H1 (cell line): ENCODE measurements around the gene WDR5. TPM values are rescaled to one million over a fixed set of nuclear protein-coding genes. Genes with fewer than 3 reads are reported as not detected.

ENCODE experiments used
- CTCF ChIA-PET: fragments of 300-600 bp; sonication (Branson Sonifier 250); formaldehyde crosslinking; loops from one replicate; lab custom pipeline; 2021; ENCODE audit not compliant: partially characterized antibody; lab: Charles Lee
- POLR2A ChIA-PET: fragments of 300-600 bp; sonication (Branson Sonifier 250); formaldehyde crosslinking; loops from one replicate; lab custom pipeline; 2021; ENCODE audit warnings: inconsistent platforms; ENCODE audit not compliant: partially characterized antibody; lab: Charles Lee
- DNase-seq, 2 experiments: peaks; one replicate each; pipeline versions ENCODE4 v3.0.0 to v3.0.0-alpha.2; 2010 to 2022; ENCODE audit warnings: low spot score in 2 of 2, low read depth in 1 of 2, mixed read lengths in 1 of 2
- FAIRE-seq: peaks from 2 replicates; lab custom pipeline; 2011; peaks lifted over from hg19 to GRCh38; lab: Jason Lieb, UNC
- H2AFZ ChIP-seq: 2 replicates; pipeline ENCODE4 v1.8.1; 2012; ENCODE audit warnings: low read length, inconsistent platforms
- H2AK5ac ChIP-seq: 2 replicates; pipeline ENCODE4 v1.6.1; 2013; ENCODE audit warnings: low read depth, low read length
- H2BK120ac ChIP-seq: replicated peaks from 2 replicates; pipeline ENCODE3; 2013; ENCODE audit warnings: low read depth, low read length, inconsistent platforms
- H2BK12ac ChIP-seq: 2 replicates; pipeline ENCODE4 v1.6.1; 2013; ENCODE audit warnings: low read depth, low read length
- H2BK15ac ChIP-seq: 2 replicates; pipeline ENCODE4 v1.6.1; 2013; ENCODE audit warnings: low read length
- H2BK20ac ChIP-seq: 2 replicates; pipeline ENCODE4 v1.6.1; 2013; ENCODE audit warnings: low read length
- H2BK5ac ChIP-seq: 2 replicates; pipeline ENCODE4 v1.6.1; 2013; ENCODE audit warnings: low read depth, low read length
- H3K14ac ChIP-seq: 2 replicates; pipeline ENCODE4 v1.6.1; 2013; ENCODE audit warnings: inconsistent platforms; ENCODE audit not compliant: insufficient read length
- H3K18ac ChIP-seq: 2 replicates; pipeline ENCODE4 v1.6.1; 2013; ENCODE audit warnings: low read length; ENCODE audit errors: extremely low read depth
- H3K23ac ChIP-seq: 2 replicates; pipeline ENCODE4 v1.6.1; 2013; ENCODE audit warnings: inconsistent platforms; ENCODE audit not compliant: insufficient read length
- H3K23me2 ChIP-seq: 2 replicates; pipeline ENCODE4 v1.6.1; 2013; ENCODE audit warnings: low read depth, low read length
- H3K27ac ChIP-seq: 2 replicates; pipeline ENCODE4 v1.6.1; 2011; ENCODE audit warnings: low read depth, low read length, inconsistent platforms
- H3K27me3 ChIP-seq, 4 experiments: replicated peaks in 1 of 4; 1 replicate in 1 of 4; 2 replicates in 3 of 4; pipeline versions ENCODE4 v1.6.1 to v1.8.1; 2011 to 2013; ENCODE audit warnings: low read length in 3 of 4, mild to moderate bottlenecking in 3 of 4, inconsistent platforms in 2 of 4, mixed read lengths in 2 of 4, moderate library complexity in 1 of 4; ENCODE audit not compliant: control insufficient read depth in 3 of 4, insufficient read depth in 3 of 4; ENCODE audit errors: extremely low read depth in 1 of 4
- H3K36me3 ChIP-seq, 4 experiments: 2 replicates each; pipeline versions ENCODE4 v1.6.1 to v1.8.1; 2011 to 2013; ENCODE audit warnings: mild to moderate bottlenecking in 4 of 4, low read length in 3 of 4, moderate library complexity in 2 of 4, control low read depth in 1 of 4, inconsistent platforms in 1 of 4; ENCODE audit not compliant: insufficient read depth in 4 of 4, control insufficient read depth in 2 of 4
- H3K4ac ChIP-seq: replicated peaks from 2 replicates; pipeline ENCODE3; 2013; ENCODE audit warnings: low read length, low read depth, mixed read lengths, inconsistent platforms; ENCODE audit not compliant: insufficient read length
- H3K4me1 ChIP-seq, 4 experiments: replicated peaks in 1 of 4; 1 replicate in 1 of 4; 2 replicates in 3 of 4; pipeline versions ENCODE4 v1.6.1 to v1.8.1; 2011 to 2013; ENCODE audit warnings: low read length in 3 of 4, inconsistent platforms in 2 of 4, mixed read lengths in 1 of 4; ENCODE audit not compliant: insufficient read depth in 4 of 4, control insufficient read depth in 3 of 4
- H3K4me2 ChIP-seq, 2 experiments: 2 replicates each; pipeline versions ENCODE4 v1.6.1 to v1.8.1; 2011 to 2013; ENCODE audit warnings: low read depth in 2 of 2, low read length in 2 of 2, control low read depth in 1 of 2, inconsistent platforms in 1 of 2, mild to moderate bottlenecking in 1 of 2; ENCODE audit not compliant: insufficient read depth in 1 of 2
- H3K4me3 ChIP-seq, 4 experiments: fragments of 200-600, 300-600 bp in 1 of 4; sonication (generic), shearing (Covaris generic), sonication (Bioruptor Twin) in 1 of 4; 2 replicates each; pipeline versions ENCODE4 v1.5.1 to v1.8.1; 2011 to 2016; ENCODE audit warnings: low read length in 4 of 4, low read depth in 3 of 4, control low read depth in 2 of 4, inconsistent platforms in 2 of 4, mild to moderate bottlenecking in 2 of 4, mixed read lengths in 1 of 4, moderate library complexity in 1 of 4; ENCODE audit not compliant: insufficient read depth in 2 of 4; ENCODE audit errors: extremely low read depth in 1 of 4
- H3K56ac ChIP-seq: replicated peaks from 2 replicates; pipeline ENCODE3; 2013; ENCODE audit warnings: low read depth, mild to moderate bottlenecking, mixed read lengths, low read length, inconsistent platforms; ENCODE audit not compliant: insufficient read length
- H3K79me1 ChIP-seq: 2 replicates; pipeline ENCODE4 v1.6.1; 2013; ENCODE audit warnings: low read depth, low read length, control low read depth
- H3K79me2 ChIP-seq, 2 experiments: 2 replicates each; pipeline versions ENCODE4 v1.6.1 to v1.8.1; 2012 to 2013; ENCODE audit warnings: low read length in 2 of 2, mild to moderate bottlenecking in 2 of 2, inconsistent platforms in 1 of 2; ENCODE audit not compliant: insufficient read depth in 2 of 2, control insufficient read depth in 1 of 2
- H3K9ac ChIP-seq, 4 experiments: replicated peaks in 1 of 4; 1 replicate in 1 of 4; 2 replicates in 3 of 4; pipeline versions ENCODE4 v1.6.1 to v1.8.1; 2011 to 2013; ENCODE audit warnings: low read depth in 3 of 4, low read length in 3 of 4, control low read depth in 2 of 4, mild to moderate bottlenecking in 2 of 4, moderate library complexity in 2 of 4, inconsistent platforms in 1 of 4; ENCODE audit errors: extremely low read depth in 1 of 4
- H3K9me3 ChIP-seq, 2 experiments: 2 replicates each; pipeline versions ENCODE4 v1.6.1 to v1.8.1; 2012 to 2013; ENCODE audit warnings: mild to moderate bottlenecking in 2 of 2, moderate library complexity in 2 of 2, control low read depth in 1 of 2, inconsistent platforms in 1 of 2, low read depth in 1 of 2, low read length in 1 of 2, mixed read lengths in 1 of 2; ENCODE audit not compliant: insufficient read depth in 2 of 2
- H4K20me1 ChIP-seq, 2 experiments: replicated peaks in 1 of 2; 2 replicates each; pipeline versions ENCODE3 to v1.8.1; 2011 to 2013; ENCODE audit warnings: inconsistent platforms in 2 of 2, low read length in 2 of 2, mild to moderate bottlenecking in 1 of 2; ENCODE audit not compliant: insufficient read depth in 2 of 2, control insufficient read depth in 1 of 2
- H4K5ac ChIP-seq: 2 replicates; pipeline ENCODE4 v1.6.1; 2013; ENCODE audit warnings: low read length, low read depth, mixed read lengths, inconsistent platforms; ENCODE audit not compliant: insufficient read length
- H4K8ac ChIP-seq: 2 replicates; pipeline ENCODE4 v1.8.0; 2013; ENCODE audit warnings: mild to moderate bottlenecking, moderate library complexity, low read length, inconsistent platforms; ENCODE audit not compliant: insufficient read depth; ENCODE audit errors: extremely low read depth
- H4K91ac ChIP-seq: replicated peaks from 2 replicates; pipeline ENCODE3; 2013; ENCODE audit warnings: low read length, mixed read lengths, inconsistent platforms; ENCODE audit not compliant: insufficient read length
- GTF2F1 ChIP-seq: IDR thresholded peaks from 2 replicates; pipeline ENCODE4 v1.6.1; 2012; ENCODE audit warnings: low read depth, low read length, improper control_type of control experiment, borderline replicate concordance
- JUN ChIP-seq: IDR thresholded peaks from 2 replicates; pipeline ENCODE4 v1.6.1; 2011; ENCODE audit warnings: low read depth, mild to moderate bottlenecking, improper control_type of control experiment, low read length
- SIRT6 ChIP-seq: IDR thresholded peaks from one replicate; pipeline ENCODE4 v1.7.1; 2012; ENCODE audit warnings: low read length, inconsistent platforms
- TBP ChIP-seq: IDR thresholded peaks from 2 replicates; pipeline ENCODE4 v1.6.1; 2011; ENCODE audit warnings: low read depth, low read length, improper control_type of control experiment
- WGBS, 2 experiments: shearing (Covaris generic) in 1 of 2; methylation state at CpG; one replicate each; pipeline versions ENCODE4 v1.1.6 to v1.1.7; 2013 to 2015; ENCODE audit warnings: low lambda C conversion rate in 2 of 2, mixed read lengths in 2 of 2, inconsistent platforms in 1 of 2, low coverage in 1 of 2, missing lambda C conversion rate in 1 of 2; ENCODE audit not compliant: insufficient replicate concordance in 2 of 2, insufficient coverage in 1 of 2, insufficient read length in 1 of 2; ENCODE audit errors: extremely low coverage in 1 of 2, missing lambda C conversion rate in 1 of 2; 5-methylcytosine and 5-hydroxymethylcytosine counted together
- polyA plus RNA-seq, 7 experiments: library from polyadenylated mRNA; depleted of rRNA in 3 of 7; stranded (reverse) in 5 of 7; unstranded in 2 of 7; fragments of >200 nt in 5 of 7; fragments of 200-250 nt in 2 of 7; gene quantifications; 1 replicate in 5 of 7; 2 replicates in 1 of 7; 4 replicates in 1 of 7; pipeline versions ENCODE4 v1.2.1 to v1.2.3, GENCODE V29; 2011 to 2013; ENCODE audit warnings: missing spikeins in 2 of 7, mixed read lengths in 2 of 7
- total RNA-seq: library from RNA; stranded (reverse); fragmentation: NEBNext Ultra II Directional; extraction: Animal tissue kit (Norgen Biotek cat#: 25700); gene quantifications from 2 replicates; pipeline ENCODE4 v1.2.1, GENCODE V29; 2021
- TF ChIP-seq, protein P1 (sequence below), 3 experiments: IDR thresholded peaks; 1 replicate in 2 of 3; 2 replicates in 1 of 3; pipeline versions ENCODE4 v1.5.1 to v1.6.1; 2011; ENCODE audit warnings: low read length in 3 of 3, mild to moderate bottlenecking in 3 of 3, inconsistent platforms in 2 of 3, low read depth in 1 of 3, moderate library complexity in 1 of 3; ENCODE audit not compliant: insufficient read depth in 1 of 3; ENCODE audit errors: control extremely low read depth in 1 of 3

WDR5 gene
- total and polyA plus RNA-seq, 2 of the 8 experiments (the other 6 are each of a cell fraction or from before 2014, with no cell fraction given), result 38.4 to 68.1 TPM

DNA sequence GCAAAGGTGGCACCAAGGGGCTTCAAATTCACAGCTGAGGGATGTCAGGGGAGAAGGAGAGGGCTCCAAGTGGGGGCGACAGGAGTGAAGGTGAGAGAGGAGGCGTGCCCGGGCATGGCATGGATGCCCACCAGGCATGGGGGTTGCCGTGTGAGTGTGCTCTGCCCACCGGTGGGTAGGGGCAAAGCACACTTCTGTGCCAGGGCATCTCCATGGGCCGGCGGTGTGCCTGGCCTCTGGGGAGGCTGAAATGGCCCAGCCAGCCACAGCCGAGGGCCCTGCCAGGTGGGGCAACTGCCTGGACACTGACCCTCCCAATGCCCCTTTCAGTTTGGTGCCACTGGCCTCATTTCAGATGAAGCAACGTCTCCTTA, 42.5 kb downstream of the WDR5 start:
- Histone ChIP-seq H2BK120ac (no peak overlapping the region), H3K23ac (no peak overlapping the region), H3K4me3 (no peak overlapping the region), H3K4me1 (peaks cover 0 to 20% (median 12%) of the 10 kb centered on the region in 4 experiments; a peak in 6 of 7 replicates), H3K4me2 (no peak overlapping the region), H3K79me2 (no peaks in the 10 kb centered on the region), H3K18ac (no peak overlapping the region), H3K27me3 (no peaks in the 10 kb centered on the region), H4K20me1 (peaks cover 0 to 7% of the 10 kb centered on the region in 2 experiments), H3K4ac (no peak overlapping the region), H3K56ac (no peak overlapping the region), H2BK5ac (no peak overlapping the region), H3K27ac (no peak overlapping the region), H2AK5ac (no peak overlapping the region), H2AFZ (no peak overlapping the region), H3K36me3 (no peaks in the 10 kb centered on the region; a peak in 2 of 8 replicates), H2BK15ac (no peak overlapping the region), H3K79me1 (0 out of 2 replicates have a peak, but pooled peaks cover 2% of the 10 kb centered on the region), H2BK12ac (no peak overlapping the region), H4K8ac (no peak overlapping the region; the same call in 1 of the 2 replicates), H4K5ac (no peak overlapping the region), H3K23me2 (peaks cover 7% of the 10 kb centered on the region; the same call in 1 of the 2 replicates), H3K9me3 (no peaks in the 10 kb centered on the region), H4K91ac (no peak overlapping the region), H3K9ac (no peak overlapping the region), H2BK20ac (no peak overlapping the region), H3K14ac (no peak overlapping the region)
- no peak for DNase-seq
- ChIA-PET POLR2A (no interaction called here), CTCF (interaction anchor here (1.0 to 1.3 kb wide), 3 partner anchors 19 to 271 kb away, joined by 3 read pairs; no protein-coding TSS in a partner anchor)
- no peak for TF ChIP-seq SIRT6
- TF ChIP-seq, protein P1, sequence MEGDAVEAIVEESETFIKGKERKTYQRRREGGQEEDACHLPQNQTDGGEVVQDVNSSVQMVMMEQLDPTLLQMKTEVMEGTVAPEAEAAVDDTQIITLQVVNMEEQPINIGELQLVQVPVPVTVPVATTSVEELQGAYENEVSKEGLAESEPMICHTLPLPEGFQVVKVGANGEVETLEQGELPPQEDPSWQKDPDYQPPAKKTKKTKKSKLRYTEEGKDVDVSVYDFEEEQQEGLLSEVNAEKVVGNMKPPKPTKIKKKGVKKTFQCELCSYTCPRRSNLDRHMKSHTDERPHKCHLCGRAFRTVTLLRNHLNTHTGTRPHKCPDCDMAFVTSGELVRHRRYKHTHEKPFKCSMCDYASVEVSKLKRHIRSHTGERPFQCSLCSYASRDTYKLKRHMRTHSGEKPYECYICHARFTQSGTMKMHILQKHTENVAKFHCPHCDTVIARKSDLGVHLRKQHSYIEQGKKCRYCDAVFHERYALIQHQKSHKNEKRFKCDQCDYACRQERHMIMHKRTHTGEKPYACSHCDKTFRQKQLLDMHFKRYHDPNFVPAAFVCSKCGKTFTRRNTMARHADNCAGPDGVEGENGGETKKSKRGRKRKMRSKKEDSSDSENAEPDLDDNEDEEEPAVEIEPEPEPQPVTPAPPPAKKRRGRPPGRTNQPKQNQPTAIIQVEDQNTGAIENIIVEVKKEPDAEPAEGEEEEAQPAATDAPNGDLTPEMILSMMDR (IDR thresholded peaks at IDR 0.05; ENCODE audit: control extremely low read depth in 1 of 3, insufficient read depth in 1 of 3, low read depth in 1 of 3, low read length in 3 of 3), result no peak
- TF ChIP-seq JUN, result no peak
- TF ChIP-seq GTF2F1, result no peak
- TF ChIP-seq TBP, result no peak
- no peak for FAIRE-seq
- 96% methylated on average over 9 of the region's 9 CpGs; no CpG with 5 or more reads in 1 of the 2 experiments for WGBS, 2 experiments
